NCI-H226 (cell line): ENCODE results near the gene SLC6A18.

Experiments used
- DNase-seq: peaks from one replicate; pipeline ENCODE4 v3.0.0-alpha.2; 2015

SLC6A18 gene

DNA sequence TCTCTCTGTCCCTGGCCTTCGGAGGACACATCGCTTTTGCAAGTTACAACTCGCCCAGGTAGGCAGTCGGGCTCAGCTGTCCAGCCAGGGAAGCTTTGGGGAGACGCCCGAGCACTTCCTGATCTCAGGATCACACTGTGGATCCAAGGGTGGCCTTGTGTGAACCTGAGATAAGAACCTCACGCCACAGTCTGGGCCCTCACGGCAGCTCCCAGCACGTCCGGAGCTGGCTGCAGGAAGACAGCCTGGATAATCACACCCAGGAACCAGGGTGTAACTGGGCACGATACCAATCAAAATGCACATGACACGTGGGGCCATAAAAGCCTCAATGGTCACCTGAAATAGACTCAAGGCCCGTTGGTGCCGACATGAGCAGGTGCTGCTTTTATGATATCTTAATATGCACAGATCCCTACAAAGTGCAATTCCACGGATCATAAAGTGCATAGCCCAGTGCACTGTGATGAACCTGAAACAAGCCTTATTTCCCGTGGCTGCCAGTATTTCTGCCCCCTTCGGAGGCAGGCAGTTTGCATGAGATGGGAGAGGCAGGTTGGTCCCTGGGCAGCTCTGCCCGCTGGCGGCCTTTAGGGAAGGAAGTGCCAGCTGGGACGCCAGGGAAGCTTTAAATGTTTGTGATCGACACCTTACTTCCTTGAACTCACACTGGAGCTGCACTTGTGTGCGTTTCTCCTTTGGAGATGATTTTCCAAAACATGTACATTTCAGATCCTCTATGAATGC lies 14.5 kb downstream of the SLC6A18 start:
- no peak for DNase-seq

DNA sequence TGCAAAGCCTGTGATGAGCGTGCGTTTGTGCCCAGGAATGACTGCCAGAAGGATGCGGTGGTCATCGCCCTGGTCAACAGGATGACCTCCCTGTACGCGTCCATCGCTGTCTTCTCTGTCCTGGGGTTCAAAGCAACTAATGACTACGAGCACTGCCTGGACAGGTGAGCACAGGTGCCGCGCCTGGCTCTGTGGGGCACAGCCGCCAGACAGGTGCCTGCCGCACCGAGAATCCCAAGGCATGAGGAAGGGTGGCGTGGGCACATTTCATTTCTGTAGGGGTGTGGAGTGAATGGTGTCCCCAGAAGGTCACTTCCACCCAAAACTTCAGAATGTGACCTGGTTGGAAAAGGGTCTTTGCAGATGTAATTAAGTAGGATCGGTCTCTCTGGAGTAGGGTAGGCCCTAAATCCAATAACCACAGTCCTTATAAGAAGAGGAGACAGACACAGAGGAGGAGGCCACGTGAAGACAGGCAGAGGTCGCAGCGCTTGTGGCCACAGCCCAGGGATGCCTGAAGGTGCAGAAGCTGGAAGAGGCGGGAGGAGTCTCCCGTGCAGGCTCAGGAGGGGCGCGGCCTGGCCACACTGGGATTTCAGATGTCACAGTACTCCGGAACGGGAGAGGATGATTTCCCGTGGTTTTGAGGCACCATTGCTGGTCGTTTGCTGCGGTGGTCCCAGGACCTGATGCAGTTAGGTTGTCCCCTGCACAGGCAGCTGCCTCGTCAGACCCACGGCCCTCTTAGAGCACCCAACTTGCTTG lies 15.5 kb downstream of the SLC6A18 start:
- DNase-seq = no peak

DNA sequence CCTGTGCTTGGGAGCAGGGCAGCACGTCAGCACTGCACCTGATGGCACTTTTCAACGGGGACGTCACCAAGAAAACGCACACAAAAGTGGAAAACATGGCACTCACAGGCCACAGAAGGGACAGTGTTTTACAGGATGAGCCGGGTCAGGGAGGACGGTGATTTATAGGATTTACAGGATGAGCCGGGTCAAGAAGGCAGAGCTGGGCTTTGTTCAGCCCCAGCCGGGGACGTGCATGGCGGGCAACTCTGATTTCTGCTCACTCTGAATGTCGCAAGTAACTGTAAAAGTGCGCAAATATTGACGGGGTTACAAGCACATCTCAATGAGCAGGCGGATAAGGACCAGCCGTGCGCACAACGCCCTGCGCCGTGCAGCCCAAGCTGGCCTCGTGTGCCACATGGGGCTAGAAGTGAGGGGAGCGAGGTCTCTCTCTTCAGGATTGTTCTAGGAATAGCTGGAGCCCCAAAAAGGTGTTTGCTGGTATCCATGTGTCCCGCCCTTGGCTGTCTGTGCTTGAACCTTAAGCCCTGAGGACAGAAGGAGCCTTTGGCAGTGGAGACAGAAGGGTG lies 16.4 kb downstream of the SLC6A18 start:
- no peak for DNase-seq

DNA sequence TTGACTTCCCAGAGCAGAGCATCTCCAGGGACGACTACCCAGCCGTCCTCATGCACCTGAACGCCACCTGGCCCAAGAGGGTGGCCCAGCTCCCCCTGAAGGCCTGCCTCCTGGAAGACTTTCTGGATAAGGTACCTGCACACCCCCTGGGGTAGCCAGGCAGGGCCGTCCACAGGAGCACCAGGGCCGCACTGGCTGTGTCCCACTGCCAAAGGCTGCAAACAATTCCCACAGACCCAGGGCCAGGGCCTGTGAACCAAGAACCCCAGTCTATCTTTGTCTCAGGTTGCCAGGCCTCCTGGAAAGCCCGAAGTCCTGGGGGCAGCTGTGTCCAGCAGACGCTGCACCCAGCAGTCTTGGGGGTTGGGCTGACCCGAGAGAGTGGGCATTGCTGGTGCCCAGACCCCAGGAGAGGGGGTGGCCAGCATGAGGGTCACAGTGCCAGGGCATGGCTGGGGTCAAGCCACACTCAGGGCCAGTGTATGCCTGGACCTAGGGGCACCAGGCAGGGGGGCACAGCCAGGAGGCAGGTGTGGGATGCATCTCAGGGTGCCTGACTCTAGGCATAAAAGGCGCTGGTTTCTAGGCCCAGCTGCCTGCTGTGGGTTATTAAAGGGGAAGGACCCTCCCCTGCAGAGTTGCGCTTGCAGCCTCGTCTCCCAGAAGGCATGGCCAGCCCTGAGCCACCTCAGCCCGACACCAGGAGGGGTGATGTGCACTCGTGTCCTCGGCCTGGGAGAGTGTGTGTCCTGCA lies 17.7 kb downstream of the SLC6A18 start:
- DNase-seq = no peak

DNA sequence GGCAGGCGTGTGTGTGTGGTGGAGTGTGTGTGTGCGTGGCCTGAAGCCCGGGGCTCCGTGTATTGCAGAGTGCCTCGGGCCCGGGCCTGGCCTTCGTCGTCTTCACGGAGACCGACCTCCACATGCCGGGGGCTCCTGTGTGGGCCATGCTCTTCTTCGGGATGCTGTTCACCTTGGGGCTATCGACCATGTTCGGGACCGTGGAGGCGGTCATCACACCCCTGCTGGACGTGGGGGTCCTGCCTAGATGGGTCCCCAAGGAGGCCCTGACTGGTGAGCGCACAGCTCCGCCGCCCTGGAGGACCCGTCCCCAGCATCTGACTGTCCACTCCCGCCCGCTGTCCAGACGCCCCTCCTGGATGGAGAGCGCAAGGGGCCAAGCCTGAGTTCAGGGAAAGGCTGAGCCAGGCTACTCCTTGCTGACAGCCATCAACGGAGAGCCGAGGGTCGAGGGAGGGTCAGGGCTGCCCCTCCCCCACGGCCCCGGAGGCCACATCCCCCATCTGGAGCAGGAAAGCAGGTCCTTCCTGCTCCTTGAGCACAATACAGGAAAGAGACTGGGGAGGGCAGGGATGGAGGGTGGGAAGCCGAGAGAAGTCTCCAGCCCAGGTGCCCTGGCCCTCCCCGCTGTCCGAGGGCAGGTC lies 18.4 kb downstream of the SLC6A18 start:
- no peak for DNase-seq

DNA sequence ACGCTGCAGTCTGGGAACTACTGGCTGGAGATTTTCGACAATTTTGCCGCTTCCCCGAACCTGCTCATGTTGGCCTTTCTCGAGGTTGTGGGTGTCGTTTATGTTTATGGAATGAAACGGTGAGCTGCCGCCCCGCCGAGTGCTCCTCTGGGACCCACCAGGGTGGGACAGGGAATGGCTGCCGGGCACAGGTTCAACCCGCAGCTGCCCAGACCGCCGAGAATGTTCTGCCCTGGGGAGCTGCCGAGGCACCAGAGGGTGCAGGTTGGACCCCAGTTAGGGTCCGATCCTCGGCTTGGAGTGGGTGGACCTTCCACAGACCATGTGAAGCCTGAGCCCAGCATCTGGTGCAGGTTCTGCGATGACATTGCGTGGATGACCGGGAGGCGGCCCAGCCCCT lies 19.1 kb downstream of the SLC6A18 start:
- DNase-seq = no peak

DNA sequence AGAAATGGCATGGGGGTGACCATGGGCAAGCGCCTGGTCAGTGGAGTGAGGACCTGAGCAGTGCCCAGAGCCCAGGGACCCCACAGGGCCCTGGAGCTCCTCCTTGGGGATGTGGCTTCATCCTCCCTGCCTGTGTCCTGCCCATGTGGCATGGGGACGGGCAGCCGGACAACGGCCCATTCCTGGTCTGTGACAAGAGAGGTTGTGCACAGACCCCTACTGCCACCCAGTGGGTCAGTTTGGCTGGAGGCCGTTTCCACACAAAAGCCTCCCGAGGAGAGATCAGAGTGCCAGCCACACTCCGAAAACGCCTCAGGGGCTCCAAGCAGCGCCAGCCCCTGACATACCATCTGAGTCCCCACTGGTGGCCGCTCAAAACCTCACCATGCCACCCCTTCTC lies 19.8 kb downstream of the SLC6A18 start:
- DNase-seq = no peak

DNA sequence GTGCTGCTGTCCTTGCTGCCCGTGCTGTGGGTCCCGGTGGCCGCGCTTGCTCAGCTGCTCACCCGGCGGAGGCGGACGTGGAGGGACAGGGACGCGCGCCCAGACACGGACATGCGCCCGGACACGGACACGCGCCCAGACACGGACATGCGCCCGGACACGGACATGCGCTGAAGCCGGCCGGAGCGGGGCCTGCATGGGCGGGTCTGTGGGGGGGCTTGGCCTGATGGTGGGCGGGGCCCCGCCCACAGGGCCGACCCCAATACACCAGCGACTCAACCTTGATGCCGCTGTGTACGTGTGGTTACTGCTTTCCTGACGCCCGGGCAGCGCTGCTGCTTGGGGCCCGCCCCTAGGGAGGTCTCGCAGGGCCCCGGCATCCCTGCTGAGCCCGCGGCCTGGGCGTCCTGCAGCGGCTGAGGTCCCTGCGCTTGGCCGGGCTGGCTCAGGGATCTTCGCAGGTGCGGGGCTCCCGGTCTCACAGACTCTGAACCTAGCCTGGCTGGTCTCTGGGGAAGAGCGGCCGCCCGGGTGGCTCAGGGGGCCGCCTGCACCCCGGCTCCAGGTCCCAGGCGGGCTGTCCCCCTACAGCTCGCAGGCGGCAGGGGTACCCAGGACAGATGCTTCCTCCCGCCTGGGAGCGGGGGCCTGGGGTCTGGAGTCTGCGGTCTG lies 20.9 kb downstream of the SLC6A18 start:
- no peak for DNase-seq

DNA sequence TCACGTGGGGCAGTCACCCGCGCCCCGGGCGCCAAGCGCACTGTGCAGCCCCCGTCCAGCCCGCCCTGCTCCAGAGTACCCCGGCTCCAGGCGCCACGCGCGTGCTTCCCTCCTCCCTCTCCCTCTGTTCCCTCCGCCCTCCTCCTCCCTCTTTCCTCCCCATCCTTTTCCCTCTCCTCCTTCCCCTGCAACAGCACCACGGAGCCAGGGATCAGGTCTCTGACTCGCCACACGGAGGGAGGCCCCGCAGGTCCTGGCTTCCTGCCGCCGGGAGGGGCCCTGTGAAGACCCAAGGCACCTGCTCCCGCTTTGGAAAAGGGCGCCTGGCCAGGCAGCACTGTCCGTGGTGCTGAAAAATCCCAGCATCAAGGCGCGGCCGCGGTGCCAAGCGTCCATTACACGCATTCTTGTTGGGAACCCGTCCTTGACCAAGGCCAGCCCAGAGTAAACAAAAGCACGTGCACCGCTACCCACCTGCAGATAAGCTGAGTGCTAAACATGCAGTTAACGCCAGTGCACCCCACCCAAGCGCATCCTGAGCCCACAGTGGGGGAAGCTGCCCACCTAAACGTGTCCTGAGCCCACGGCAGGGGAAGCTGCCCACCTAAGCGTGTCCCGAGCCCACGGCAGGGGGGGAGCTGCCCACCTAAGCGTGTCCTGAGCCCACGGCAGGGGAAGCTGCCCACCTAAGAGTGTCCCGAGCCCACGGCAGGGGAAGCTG lies 21.7 kb downstream of the SLC6A18 start:
- DNase-seq = peak; percentile 19

DNA sequence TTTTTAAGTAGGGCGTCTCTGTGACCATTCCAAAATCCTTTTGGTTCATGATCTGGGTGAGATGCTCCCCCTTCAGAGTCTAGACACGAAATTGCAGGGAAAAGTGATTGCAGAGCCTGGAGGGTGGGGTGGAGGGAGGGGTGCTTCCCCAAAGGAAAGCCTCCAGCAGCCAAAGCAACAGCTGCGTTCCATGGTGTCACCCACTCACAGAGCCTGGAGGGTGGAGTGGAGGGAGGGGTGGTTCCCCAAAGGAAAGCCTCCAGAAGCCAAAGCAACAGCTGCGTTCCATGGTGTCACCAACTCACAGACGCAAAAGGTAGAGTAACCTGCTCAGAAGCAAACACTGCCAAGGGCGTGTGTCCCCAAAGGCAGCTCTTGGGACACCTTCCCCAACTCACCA lies 22.6 kb downstream of the SLC6A18 start:
- DNase-seq = no peak

DNA sequence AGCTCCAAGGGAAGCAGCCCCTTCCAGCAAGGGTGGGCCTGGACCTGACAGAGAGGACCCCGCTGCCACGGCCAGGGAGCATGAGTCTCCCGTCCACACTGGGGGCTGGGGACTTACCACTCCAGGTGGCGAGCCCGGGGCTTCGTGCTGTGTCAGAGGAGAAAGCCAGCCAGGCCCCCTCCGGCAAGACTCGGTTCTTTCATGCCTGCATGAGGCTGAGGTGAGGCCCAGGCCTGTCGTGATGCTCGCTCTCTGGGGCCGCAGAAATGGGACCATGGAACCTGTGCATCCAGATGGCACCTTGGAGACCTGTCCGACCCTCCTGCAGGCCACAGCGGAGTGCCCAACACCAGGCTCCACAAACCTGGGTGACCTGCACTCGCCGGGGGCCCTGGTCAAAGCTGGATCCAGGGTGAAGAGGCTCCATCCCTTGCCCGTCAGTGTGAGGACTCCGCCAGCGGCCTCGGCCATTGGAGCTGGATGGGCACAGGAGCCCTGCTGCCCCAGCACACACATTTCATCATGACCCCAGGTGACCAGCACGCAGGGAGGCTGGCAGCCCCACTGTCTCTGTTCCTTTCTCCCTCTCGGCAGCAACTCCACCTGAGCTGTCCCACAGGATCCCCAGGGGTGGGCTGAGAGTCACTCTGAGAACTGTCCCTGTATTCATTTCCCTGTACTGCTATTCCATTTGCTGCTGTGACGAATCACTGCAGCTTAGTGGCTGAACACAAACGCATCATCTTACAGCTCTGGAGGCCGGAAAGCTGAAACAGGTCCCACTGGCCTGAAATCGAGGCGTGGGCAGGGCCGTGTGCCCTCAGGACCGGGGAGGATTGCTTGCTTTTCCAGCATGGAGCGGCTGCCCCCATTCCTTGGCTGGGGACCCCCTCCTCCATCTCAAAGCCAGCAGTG lies 24.4 kb downstream of the SLC6A18 start:
- DNase-seq = no peak

DNA sequence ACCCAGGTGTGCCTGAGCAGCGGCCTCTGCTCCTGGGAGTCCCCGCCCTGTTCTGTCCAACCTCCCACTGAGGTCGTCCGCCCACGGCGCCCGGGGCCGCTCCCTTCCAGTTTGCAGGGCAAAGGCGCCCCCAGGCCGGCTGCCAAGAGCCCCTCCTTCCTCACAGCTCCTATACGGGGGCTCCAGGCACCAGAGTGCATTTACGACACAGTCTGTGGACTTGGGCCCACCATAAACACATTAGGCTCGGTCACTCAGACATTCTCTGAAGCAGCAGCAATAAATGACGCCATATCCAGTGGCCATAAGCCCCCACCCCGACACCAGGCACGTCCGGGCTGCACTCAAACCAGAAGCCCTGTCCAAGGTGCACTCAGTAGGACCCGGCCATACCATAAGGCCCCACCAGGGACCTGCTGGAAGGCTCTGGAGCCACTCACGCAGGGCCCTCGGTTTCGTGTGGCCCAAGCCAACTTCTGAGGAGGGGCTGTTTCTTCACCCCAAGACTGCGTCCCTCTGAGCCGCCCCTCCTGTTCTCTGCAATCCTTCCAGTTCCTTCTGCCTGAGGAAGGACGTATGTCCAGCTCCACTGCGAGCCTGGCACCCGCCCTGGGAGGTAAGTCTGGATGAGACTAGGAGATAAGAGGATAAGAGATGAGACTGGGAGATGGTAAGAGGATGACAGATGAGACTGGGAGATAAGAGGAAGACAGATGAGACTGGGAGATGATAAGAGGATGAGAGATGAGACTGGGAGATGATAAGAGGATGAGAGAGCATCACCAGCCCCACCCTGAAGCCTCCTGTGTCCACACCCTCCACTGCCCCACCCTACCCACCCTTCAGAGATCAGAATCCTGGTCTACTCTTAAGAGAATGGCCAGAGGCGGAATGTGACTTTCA lies 26.7 kb downstream of the SLC6A18 start:
- no peak for DNase-seq

DNA sequence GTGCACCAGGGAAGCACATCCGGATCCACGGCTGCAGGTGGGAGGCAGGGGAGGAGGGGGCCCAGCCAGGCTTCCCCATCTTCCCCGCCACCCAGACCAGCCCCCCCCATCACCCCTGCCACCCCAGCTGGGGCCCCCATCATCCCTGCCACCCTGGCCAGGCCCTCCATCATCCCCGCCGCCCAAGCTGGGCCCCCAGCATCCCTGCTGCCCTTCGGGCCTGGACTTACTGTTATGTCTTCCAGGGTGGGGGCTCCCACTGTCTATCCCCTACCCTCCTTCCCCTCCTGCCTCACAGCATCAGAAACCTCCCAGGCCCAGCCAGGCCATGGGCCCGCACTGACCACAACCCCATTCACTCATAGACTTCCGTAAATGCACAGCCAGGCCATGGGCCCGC lies 27.5 kb downstream of the SLC6A18 start:
- no peak for DNase-seq

DNA sequence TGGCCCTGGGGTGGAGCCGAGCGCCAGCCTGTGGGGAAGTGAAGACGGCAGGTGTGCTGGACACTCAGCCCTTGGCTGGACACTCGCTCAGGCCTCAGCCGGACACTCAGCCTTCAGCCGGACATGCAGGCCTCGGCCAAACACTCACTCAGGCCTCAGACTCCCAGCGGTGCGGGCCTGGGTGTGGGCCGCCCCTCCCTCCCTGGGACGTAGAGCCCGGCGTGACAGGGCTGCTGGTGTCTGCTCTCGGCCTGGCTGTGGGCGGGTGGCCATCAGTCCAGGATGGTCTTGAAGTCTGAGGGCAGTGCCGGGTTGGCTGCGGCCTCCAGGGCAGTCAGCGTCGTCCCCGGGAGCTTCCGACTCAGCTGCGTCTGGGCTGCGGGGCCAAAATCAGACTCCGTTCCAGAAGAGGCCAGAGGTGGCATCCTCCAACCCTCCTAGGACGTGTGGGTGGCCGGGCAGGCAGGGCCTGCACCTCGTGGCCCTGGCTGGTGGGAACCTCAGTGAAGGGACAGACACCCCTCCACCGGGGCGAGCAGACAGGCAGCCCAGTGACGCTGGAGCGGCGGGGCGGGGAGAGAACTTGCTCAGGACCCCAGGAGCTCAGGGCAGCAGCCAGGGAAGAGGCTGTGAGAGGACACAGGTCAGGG lies 28.4 kb downstream of the SLC6A18 start:
- no peak for DNase-seq

DNA sequence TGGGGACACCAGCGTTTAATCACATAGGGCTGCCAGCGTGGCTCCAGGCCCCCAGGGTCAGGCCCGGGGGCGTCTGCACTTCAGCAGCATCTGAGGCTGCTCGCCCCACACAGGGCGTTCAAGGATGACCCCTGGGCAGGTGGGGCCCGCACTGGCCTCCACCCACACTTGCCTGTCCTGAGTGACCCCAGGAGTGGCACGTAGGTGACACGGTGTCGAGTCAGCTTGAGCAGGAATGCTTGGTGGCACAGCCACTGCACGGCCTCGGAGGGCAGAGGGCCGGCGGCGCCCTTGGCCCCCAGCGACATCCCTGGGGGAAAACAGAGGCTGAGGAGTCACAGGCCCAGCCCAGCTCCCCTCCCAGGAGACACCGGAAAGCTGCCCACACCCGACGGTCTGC lies 29.0 kb downstream of the SLC6A18 start:
- no peak for DNase-seq

DNA sequence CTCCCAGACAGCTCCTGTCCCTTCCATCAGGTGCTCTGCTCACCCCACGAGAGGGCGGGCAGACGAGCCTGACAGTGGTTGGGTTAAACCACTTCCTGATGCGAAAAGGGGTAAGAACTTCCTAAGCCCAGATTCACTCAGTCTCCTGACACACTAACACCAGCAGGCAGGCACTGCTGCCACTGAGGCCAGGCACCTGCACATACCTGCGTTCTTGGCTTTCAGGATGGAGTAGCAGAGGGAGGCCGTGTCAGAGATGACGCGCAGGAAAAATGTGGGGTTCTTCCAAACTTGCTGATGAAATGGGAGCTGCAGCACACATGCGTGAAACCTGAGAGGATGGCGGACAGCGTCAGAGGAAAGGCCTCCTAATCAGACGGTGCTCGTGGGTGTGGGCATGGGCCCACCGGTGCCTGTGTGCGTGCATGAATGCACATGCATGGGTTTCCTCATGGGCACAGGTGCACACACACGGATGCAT lies 29.9 kb downstream of the SLC6A18 start:
- DNase-seq = no peak

DNA sequence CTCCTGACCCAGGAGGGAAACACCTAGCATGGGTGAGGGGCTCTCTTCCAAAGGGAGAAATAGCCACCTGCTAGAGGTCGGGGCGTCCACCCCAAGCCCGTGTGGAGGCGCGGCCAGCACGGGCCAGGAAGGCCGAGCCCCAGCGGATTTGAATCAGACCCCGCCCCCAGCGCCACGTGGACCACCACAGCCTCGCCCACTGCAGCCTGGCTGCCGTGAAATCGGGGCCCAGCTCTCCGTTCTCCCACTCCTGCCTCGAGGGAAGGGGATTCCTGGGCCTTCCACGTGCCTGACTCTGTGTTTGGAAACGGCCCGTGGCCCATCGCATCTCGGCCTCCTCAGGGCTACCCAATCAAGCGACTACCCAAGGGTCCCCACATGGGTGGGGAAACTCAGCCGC lies 31.6 kb downstream of the SLC6A18 start:
- no peak for DNase-seq

DNA sequence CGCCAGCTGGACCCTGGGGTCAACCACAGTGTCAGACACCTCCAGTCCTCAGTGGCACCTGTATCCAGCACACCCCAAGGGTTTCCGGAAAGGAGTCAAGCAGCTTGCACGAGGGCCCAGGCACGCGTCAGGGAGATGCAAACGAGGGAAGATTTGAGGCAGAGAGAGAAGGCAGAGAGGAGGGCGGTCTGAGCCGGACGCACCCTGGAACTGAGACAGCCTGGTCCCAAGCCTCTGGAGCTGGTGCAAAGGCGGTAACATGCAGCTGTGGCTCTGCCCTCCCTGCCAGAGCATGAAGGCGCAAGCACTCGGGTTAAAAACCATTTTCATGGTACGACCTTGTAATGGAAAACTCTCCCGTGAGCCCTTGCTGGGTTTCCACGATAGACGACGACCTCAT lies 32.2 kb downstream of the SLC6A18 start:
- DNase-seq = no peak

DNA sequence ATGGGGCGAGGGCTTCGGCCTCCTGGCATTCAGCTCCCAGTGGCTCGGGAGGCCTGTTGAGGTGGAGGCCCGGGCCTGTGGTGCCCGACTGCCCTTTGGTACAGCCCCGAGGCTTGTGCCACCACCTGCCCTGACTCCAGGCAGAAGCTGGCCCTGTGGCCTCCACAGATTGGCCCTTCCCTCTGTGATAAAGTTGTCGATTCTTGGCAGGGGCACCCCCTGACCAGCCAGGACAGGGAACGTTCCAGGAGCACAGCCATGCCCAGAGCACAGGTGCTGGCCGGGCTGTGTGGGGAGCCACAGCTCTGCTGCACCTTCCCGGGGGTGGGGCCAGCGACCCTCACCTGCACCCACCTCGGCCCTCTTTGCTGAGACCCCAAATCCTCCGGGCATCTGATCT lies 32.7 kb downstream of the SLC6A18 start:
- no peak for DNase-seq
